Posterior cingulate gyrus (tissue), 11 donors: Measurements from ENCODE around the gene ZNF326.
"Not testable (repeated sequence)": the region's sequence is repeated elsewhere in the genome, so short reads cannot be mapped to it uniquely, and the experiment has no call there.

Experiments used
- DNase-seq, 10 donors: peaks; one replicate each; pipeline versions ENCODE4 v3.0.0 to v3.0.0-alpha.2; 2020 to 2021; ENCODE audit warnings: mixed read lengths in 3 of 10
- intact Hi-C: fragments of 100-400 bp; cut with DNase I; formaldehyde crosslinking; loops from one replicate; pipeline ENCODE4 v1.15.1; 2023

Gene ZNF326

GRCh38 chr1:90064109-90064508 is 69.2 kb downstream of the ZNF326 start:
- DNase-seq, intact Hi-C loops: not testable (repeated sequence)

GRCh38 chr1:90067194-90067931 is 72.5 kb downstream of the ZNF326 start:
- intact Hi-C loops: no loop called here
- DNase-seq: no peak

- intact Hi-C loops: no loop called here
- no peak for DNase-seq
Measured at GRCh38 chr1:90068611-90069280, 73.8 kb downstream of the ZNF326 start.

DNA sequence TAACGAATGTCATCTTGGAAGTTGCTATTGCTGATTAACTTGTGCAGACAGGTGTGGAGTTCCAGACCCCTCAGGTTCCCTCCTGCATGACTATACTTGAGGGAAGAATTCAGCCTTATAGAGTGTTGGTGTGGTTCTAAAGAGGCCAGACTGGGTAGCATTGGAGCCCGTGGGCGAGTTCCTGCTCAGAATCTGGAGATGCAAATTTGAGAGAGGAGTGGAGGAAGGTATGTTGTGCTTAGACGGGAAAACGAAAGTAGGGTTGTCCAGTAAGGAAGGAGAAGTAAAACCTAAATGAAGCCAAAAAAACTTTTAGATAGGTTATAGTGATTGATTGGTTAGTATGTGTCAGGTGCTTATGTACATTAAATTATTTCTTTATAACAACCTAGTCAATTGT is 79.2 kb downstream of the ZNF326 start:
- DNase-seq: no peak
- intact Hi-C loops: no loop called here

- no peak for DNase-seq
- intact Hi-C loops: no loop called here
Measured at GRCh38 chr1:90074566-90074965, 79.7 kb downstream of the ZNF326 start.

DNA sequence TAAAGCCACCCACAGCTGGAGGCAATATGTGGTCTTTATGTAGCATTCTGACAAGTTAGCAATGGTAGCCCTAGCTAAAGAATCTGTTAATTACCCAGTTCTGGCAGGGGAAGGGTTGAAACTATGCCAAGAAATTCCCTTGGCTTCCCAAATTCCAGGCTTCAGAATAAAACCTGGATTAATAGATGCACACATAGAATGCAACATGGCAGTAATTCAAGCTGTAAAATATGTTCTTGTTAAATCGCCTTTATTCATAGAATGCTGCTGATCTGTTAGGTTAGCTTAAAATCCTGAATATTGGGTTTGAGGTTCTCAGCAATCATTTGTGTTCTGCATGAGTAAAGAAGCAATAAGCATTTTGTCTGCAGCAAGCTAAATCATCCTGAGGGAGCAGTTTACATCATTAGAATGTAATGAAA is 80.1 kb downstream of the ZNF326 start:
- no peak for DNase-seq
- intact Hi-C loops: no loop called here

- DNase-seq: no peak
Measured at GRCh38 chr1:90083995-90084394, 89.1 kb downstream of the ZNF326 start.

More at GRCh38 chr1:90083995-90084394, 89.1 kb downstream of the ZNF326 start:
- intact Hi-C loops: no loop called here
